HEK293 (cell line): Measurements from ENCODE around the gene THBS3.

Experiments
- BCL11B ChIP-seq: fragments of 450-650 bp; formaldehyde crosslinking; IDR thresholded peaks from 2 replicates; pipeline ENCODE4 v1.5.1; 2016; ENCODE audit warnings: low read depth, missing biosample characterization, missing genetic modification characterization
- EGR2 ChIP-seq: fragments of 450-650 bp; formaldehyde crosslinking; IDR thresholded peaks from 2 replicates; pipeline ENCODE4 v1.5.1; 2016; ENCODE audit warnings: low read depth, missing biosample characterization, missing genetic modification characterization
- KLF10 ChIP-seq: fragments of 450-650 bp; IDR thresholded peaks from 2 replicates; pipeline ENCODE4 v1.5.1; 2018; ENCODE audit warnings: missing biosample characterization, mild to moderate bottlenecking, missing genetic modification characterization
- RBAK ChIP-seq: fragments of 450-650 bp; formaldehyde crosslinking; IDR thresholded peaks from 2 replicates; pipeline ENCODE4 v1.5.1; 2016; ENCODE audit warnings: missing biosample characterization, missing genetic modification characterization
- ZEB2 ChIP-seq: fragments of 450-650 bp; formaldehyde crosslinking; IDR thresholded peaks from 2 replicates; pipeline ENCODE4 v1.5.1; 2016; ENCODE audit warnings: missing biosample characterization, missing genetic modification characterization
- ZFHX2 ChIP-seq: fragments of 450-650 bp; formaldehyde crosslinking; conservative IDR thresholded peaks from 2 replicates; pipeline ENCODE4 v1.5.1; 2016; ENCODE audit warnings: missing biosample characterization, missing genetic modification characterization
- ZNF16 ChIP-seq: fragments of 450-650 bp; formaldehyde crosslinking; IDR thresholded peaks from 2 replicates; pipeline ENCODE4 v1.5.1; 2016; ENCODE audit warnings: low read depth, missing biosample characterization, missing genetic modification characterization
- ZNF19 ChIP-seq: fragments of 450-650 bp; formaldehyde crosslinking; IDR thresholded peaks from 2 replicates; pipeline ENCODE4; 2016; ENCODE audit warnings: missing biosample characterization, missing genetic modification characterization, low read depth
- ZNF211 ChIP-seq: fragments of 450-650 bp; formaldehyde crosslinking; IDR thresholded peaks from 2 replicates; pipeline ENCODE4 v1.5.1; 2016; ENCODE audit warnings: low read depth, missing biosample characterization, missing genetic modification characterization
- ZNF266 ChIP-seq: fragments of 450-650 bp; formaldehyde crosslinking; IDR thresholded peaks from 2 replicates; pipeline ENCODE4 v1.5.1; 2016; ENCODE audit warnings: missing biosample characterization, missing genetic modification characterization, low read depth
- ZNF274 ChIP-seq, 2 experiments: fragments of 200-500 bp in 1 of 2; fragments of 450-650 bp in 1 of 2; sonication (Bioruptor generic) in 1 of 2; formaldehyde crosslinking in 1 of 2; IDR thresholded peaks; 2 replicates each; pipeline versions ENCODE4 v1.5.1 to v1.6.1; 2014 to 2016; ENCODE audit warnings: borderline replicate concordance in 1 of 2, inconsistent platforms in 1 of 2, low read length in 1 of 2, missing biosample characterization in 1 of 2, missing genetic modification characterization in 1 of 2
- ZNF292 ChIP-seq: fragments of 450-650 bp; formaldehyde crosslinking; IDR thresholded peaks from 2 replicates; pipeline ENCODE4 v1.5.1; 2016; ENCODE audit warnings: low read depth, missing biosample characterization, missing genetic modification characterization, borderline replicate concordance
- ZNF501 ChIP-seq: fragments of 450-650 bp; formaldehyde crosslinking; IDR thresholded peaks from 2 replicates; pipeline ENCODE4 v1.5.1; 2016; ENCODE audit warnings: missing biosample characterization, missing genetic modification characterization
- ZNF544 ChIP-seq: fragments of 450-650 bp; formaldehyde crosslinking; IDR thresholded peaks from 2 replicates; pipeline ENCODE4 v1.5.0; 2017; ENCODE audit warnings: missing biosample characterization, missing genetic modification characterization
- ZNF610 ChIP-seq: fragments of 450-650 bp; formaldehyde crosslinking; IDR thresholded peaks from 2 replicates; pipeline ENCODE4 v1.5.1; 2016; ENCODE audit warnings: missing biosample characterization, missing genetic modification characterization, borderline replicate concordance
- ZNF621 ChIP-seq: fragments of 450-650 bp; formaldehyde crosslinking; IDR thresholded peaks from 2 replicates; pipeline ENCODE4 v1.5.1; 2017; ENCODE audit warnings: missing biosample characterization, missing genetic modification characterization
- ZNF658 ChIP-seq: fragments of 450-650 bp; formaldehyde crosslinking; IDR thresholded peaks from 2 replicates; pipeline ENCODE4; 2016; ENCODE audit warnings: missing biosample characterization, missing genetic modification characterization
- ZNF670 ChIP-seq: fragments of 450-650 bp; formaldehyde crosslinking; IDR thresholded peaks from 2 replicates; pipeline ENCODE4 v1.5.1; 2016; ENCODE audit warnings: missing biosample characterization, missing genetic modification characterization, low read depth
- ZNF830 ChIP-seq: fragments of 450-650 bp; IDR thresholded peaks from 2 replicates; pipeline ENCODE4 v1.5.0; 2018; ENCODE audit warnings: missing biosample characterization, missing genetic modification characterization, low read depth, mild to moderate bottlenecking, moderate library complexity
- ZNF843 ChIP-seq: fragments of 450-650 bp; formaldehyde crosslinking; IDR thresholded peaks from 2 replicates; pipeline ENCODE4 v1.5.1; 2016; ENCODE audit warnings: missing biosample characterization, missing genetic modification characterization
- TF ChIP-seq, protein P1 (sequence below): fragments of 450-650 bp; IDR thresholded peaks from 2 replicates; pipeline ENCODE4 v1.5.1; 2018; ENCODE audit warnings: missing biosample characterization, missing genetic modification characterization
- TF ChIP-seq, protein P2 (sequence below): fragments of 450-650 bp; formaldehyde crosslinking; IDR thresholded peaks from 2 replicates; pipeline ENCODE4 v1.5.1; 2016; ENCODE audit warnings: missing biosample characterization, missing genetic modification characterization, low read depth
- TF ChIP-seq, protein P3 (sequence below): fragments of 450-650 bp; formaldehyde crosslinking; IDR thresholded peaks from 2 replicates; pipeline ENCODE4 v1.5.1; 2016; ENCODE audit warnings: missing biosample characterization, missing genetic modification characterization
- TF ChIP-seq, protein P4 (sequence below): fragments of 450-650 bp; formaldehyde crosslinking; IDR thresholded peaks from 2 replicates; pipeline ENCODE4 v1.5.1; 2016; ENCODE audit warnings: missing biosample characterization, missing genetic modification characterization
- TF ChIP-seq, protein P5 (sequence below): sonication (generic); formaldehyde crosslinking; IDR thresholded peaks from 2 replicates; pipeline ENCODE4 v1.8.1; 2022; ENCODE audit warnings: mild to moderate bottlenecking, moderate library complexity, missing genetic modification reagents
- TF ChIP-seq, protein P6 (sequence below): fragments of 450-650 bp; formaldehyde crosslinking; IDR thresholded peaks from 2 replicates; pipeline ENCODE4 v1.5.1; 2016; ENCODE audit warnings: missing biosample characterization, missing genetic modification characterization

Gene THBS3

DNA sequence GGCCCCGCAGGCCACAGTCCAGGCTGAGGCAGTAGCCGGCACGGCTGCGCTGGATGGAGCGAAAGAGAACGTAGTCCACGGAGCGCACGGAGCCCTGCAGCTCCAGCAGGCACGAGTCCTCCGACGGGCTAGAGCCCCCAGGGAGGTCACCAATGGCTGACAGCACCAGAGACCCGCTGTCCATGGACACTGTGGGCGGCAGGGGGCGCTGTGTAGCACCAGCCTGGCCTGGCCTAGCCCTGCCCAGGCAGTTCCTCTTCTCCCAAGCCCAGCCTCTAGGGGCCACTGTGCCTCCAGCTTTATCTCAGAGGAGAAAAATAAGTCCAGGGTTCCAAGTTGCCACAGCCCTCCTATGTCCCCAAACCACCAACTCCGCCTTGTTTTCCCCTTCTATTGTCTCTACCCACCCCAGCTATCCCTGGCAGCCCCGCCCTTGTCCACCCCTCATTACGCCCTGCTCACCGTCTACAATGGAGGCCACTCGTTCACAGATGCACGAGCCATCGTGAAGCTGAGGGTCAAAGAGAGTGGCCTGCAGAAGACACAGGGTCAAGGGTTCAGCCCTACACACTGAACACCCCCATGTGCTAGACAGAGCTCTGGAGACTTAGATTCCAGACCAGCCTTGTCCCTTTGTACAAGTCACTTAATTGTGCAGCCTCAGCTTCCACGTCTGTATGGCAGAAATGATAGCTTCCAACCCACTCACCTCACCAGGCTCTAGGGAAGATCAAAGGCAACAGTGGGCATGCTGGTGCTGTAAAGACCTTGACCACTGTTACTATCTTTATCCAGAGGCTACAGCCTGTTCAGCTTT, 43.1 kb upstream of the THBS3 start (continued):
- TF ChIP-seq BCL11B (no peak), ZNF544 (tag by site-specific recombination) (no peak), ZNF830 (no peak), ZNF211 (tag by site-specific recombination) (no peak), ZNF266 (tag by site-specific recombination) (no peak), ZEB2 (tag by site-specific recombination) (peak; percentile 57), ZNF16 (tag by site-specific recombination) (no peak), ZNF610 (tag by site-specific recombination) (no peak), ZNF19 (tag by site-specific recombination) (no peak), ZNF658 (tag by site-specific recombination) (no peak), ZNF843 (tag by site-specific recombination) (no peak), EGR2 (tag by site-specific recombination) (peak; percentile 35; the same call in 1 of the 2 replicates), ZNF292 (tag by site-specific recombination) (no peak), ZNF621 (no peak), ZNF501 (tag by site-specific recombination) (0 out of 2 replicates have a peak, but pooled peaks have one; percentile 38), RBAK (tag by site-specific recombination) (no peak), KLF10 (tag by site-specific recombination) (no peak), ZNF670 (tag by site-specific recombination) (no peak), ZFHX2 (peak; percentile 54), ZNF274 (IDR thresholded peaks at IDR 0.05; ENCODE audit: low read length) (no peak), ZNF274 (tag by site-specific recombination; IDR thresholded peaks at IDR 0.05; ENCODE audit: borderline replicate concordance) (no peak)
- TF ChIP-seq, protein P1, sequence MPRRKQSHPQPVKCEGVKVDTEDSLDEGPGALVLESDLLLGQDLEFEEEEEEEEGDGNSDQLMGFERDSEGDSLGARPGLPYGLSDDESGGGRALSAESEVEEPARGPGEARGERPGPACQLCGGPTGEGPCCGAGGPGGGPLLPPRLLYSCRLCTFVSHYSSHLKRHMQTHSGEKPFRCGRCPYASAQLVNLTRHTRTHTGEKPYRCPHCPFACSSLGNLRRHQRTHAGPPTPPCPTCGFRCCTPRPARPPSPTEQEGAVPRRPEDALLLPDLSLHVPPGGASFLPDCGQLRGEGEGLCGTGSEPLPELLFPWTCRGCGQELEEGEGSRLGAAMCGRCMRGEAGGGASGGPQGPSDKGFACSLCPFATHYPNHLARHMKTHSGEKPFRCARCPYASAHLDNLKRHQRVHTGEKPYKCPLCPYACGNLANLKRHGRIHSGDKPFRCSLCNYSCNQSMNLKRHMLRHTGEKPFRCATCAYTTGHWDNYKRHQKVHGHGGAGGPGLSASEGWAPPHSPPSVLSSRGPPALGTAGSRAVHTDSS, result no peak
- TF ChIP-seq, protein P2, sequence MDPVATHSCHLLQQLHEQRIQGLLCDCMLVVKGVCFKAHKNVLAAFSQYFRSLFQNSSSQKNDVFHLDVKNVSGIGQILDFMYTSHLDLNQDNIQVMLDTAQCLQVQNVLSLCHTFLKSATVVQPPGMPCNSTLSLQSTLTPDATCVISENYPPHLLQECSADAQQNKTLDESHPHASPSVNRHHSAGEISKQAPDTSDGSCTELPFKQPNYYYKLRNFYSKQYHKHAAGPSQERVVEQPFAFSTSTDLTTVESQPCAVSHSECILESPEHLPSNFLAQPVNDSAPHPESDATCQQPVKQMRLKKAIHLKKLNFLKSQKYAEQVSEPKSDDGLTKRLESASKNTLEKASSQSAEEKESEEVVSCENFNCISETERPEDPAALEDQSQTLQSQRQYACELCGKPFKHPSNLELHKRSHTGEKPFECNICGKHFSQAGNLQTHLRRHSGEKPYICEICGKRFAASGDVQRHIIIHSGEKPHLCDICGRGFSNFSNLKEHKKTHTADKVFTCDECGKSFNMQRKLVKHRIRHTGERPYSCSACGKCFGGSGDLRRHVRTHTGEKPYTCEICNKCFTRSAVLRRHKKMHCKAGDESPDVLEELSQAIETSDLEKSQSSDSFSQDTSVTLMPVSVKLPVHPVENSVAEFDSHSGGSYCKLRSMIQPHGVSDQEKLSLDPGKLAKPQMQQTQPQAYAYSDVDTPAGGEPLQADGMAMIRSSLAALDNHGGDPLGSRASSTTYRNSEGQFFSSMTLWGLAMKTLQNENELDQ (tag by site-specific recombination), result no peak
- TF ChIP-seq, protein P3, sequence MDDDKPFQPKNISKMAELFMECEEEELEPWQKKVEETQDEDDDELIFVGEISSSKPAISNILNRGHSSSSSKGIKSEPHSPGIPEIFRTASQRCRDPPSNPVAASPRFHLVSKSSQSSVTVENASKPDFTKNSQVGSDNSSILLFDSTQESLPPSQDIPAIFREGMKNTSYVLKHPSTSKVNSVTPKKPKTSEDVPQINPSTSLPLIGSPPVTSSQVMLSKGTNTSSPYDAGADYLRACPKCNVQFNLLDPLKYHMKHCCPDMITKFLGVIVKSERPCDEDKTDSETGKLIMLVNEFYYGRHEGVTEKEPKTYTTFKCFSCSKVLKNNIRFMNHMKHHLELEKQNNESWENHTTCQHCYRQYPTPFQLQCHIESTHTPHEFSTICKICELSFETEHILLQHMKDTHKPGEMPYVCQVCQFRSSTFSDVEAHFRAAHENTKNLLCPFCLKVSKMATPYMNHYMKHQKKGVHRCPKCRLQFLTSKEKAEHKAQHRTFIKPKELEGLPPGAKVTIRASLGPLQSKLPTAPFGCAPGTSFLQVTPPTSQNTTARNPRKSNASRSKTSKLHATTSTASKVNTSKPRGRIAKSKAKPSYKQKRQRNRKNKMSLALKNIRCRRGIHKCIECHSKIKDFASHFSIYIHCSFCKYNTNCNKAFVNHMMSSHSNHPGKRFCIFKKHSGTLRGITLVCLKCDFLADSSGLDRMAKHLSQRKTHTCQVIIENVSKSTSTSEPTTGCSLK (tag by site-specific recombination), result no peak
- TF ChIP-seq, protein P4, sequence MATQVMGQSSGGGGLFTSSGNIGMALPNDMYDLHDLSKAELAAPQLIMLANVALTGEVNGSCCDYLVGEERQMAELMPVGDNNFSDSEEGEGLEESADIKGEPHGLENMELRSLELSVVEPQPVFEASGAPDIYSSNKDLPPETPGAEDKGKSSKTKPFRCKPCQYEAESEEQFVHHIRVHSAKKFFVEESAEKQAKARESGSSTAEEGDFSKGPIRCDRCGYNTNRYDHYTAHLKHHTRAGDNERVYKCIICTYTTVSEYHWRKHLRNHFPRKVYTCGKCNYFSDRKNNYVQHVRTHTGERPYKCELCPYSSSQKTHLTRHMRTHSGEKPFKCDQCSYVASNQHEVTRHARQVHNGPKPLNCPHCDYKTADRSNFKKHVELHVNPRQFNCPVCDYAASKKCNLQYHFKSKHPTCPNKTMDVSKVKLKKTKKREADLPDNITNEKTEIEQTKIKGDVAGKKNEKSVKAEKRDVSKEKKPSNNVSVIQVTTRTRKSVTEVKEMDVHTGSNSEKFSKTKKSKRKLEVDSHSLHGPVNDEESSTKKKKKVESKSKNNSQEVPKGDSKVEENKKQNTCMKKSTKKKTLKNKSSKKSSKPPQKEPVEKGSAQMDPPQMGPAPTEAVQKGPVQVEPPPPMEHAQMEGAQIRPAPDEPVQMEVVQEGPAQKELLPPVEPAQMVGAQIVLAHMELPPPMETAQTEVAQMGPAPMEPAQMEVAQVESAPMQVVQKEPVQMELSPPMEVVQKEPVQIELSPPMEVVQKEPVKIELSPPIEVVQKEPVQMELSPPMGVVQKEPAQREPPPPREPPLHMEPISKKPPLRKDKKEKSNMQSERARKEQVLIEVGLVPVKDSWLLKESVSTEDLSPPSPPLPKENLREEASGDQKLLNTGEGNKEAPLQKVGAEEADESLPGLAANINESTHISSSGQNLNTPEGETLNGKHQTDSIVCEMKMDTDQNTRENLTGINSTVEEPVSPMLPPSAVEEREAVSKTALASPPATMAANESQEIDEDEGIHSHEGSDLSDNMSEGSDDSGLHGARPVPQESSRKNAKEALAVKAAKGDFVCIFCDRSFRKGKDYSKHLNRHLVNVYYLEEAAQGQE, result peak; percentile 52; the same call in 1 of the 2 replicates
- TF ChIP-seq, protein P5, sequence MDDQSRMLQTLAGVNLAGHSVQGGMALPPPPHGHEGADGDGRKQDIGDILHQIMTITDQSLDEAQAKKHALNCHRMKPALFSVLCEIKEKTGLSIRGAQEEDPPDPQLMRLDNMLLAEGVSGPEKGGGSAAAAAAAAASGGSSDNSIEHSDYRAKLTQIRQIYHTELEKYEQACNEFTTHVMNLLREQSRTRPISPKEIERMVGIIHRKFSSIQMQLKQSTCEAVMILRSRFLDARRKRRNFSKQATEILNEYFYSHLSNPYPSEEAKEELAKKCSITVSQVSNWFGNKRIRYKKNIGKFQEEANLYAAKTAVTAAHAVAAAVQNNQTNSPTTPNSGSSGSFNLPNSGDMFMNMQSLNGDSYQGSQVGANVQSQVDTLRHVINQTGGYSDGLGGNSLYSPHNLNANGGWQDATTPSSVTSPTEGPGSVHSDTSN (CRISPR knock-in tag), result 0 out of 2 replicates have a peak, but pooled peaks have one; percentile 63
- TF ChIP-seq, protein P6, sequence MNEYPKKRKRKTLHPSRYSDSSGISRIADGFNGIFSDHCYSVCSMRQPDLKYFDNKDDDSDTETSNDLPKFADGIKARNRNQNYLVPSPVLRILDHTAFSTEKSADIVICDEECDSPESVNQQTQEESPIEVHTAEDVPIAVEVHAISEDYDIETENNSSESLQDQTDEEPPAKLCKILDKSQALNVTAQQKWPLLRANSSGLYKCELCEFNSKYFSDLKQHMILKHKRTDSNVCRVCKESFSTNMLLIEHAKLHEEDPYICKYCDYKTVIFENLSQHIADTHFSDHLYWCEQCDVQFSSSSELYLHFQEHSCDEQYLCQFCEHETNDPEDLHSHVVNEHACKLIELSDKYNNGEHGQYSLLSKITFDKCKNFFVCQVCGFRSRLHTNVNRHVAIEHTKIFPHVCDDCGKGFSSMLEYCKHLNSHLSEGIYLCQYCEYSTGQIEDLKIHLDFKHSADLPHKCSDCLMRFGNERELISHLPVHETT (tag by site-specific recombination), result peak; percentile 65; the same call in 1 of the 2 replicates
